GM19468 (cell line): ENCODE data around the gene CYP2D6.

Experiments
- ATAC-seq: cut with Tn5 transposase; IDR thresholded peaks from one replicate; pipeline ENCODE4 v1.9.1; 2021; ENCODE audit warnings: mild to moderate bottlenecking, moderate library complexity, moderate number of reproducible peaks; ENCODE audit not compliant: unreplicated experiment; ENCODE audit errors: extremely low read depth

Gene CYP2D6

GRCh38 chr22:42091455-42091782 lies 39.2 kb downstream of the CYP2D6 start:
- no peak for ATAC-seq

GRCh38 chr22:42090596-42091454 lies 39.8 kb downstream of the CYP2D6 start, which contains the start of gene NDUFA6:
NDUFA6 (minus strand) TSS chr22:42090772; CDS start chr22:42090744, 28 bp downstream.
- peak; percentile 92 for ATAC-seq

- no peak for ATAC-seq
These were observed 44.6 kb downstream of the CYP2D6 start for GRCh38 chr22:42086051-42086450.

GRCh38 chr22:42084874-42085273 lies 45.7 kb downstream of the CYP2D6 start:
- no peak for ATAC-seq

- no peak for ATAC-seq
These were observed 47.5 kb downstream of the CYP2D6 start for GRCh38 chr22:42083119-42083518.

GRCh38 chr22:42080287-42080686 lies 50.3 kb downstream of the CYP2D6 start:
- ATAC-seq, result no peak

GRCh38 chr22:42079319-42080251 lies 51.0 kb downstream of the CYP2D6 start, which contains the start of gene SMDT1:
SMDT1 (plus strand) TSS chr22:42079700; CDS start chr22:42079769, 69 bp downstream.
- peak; percentile 72 for ATAC-seq

- ATAC-seq, result no peak
These were observed 51.9 kb downstream of the CYP2D6 start for GRCh38 chr22:42078469-42079318.

- no peak for ATAC-seq
These were observed 53.0 kb downstream of the CYP2D6 start for GRCh38 chr22:42077486-42078125.

- ATAC-seq, result no peak
These were observed 53.7 kb downstream of the CYP2D6 start for GRCh38 chr22:42076764-42077485.
